Spleen (tissue), 11 donors: ENCODE measurements around the gene HSBP1L1. TPM values are rescaled to one million over a fixed set of nuclear protein-coding genes. Genes with fewer than 3 reads are reported as not detected.
A peak's percentile ranks its signal among the peaks of the same experiment; 100 is the strongest.

Experiments
- DNase-seq: peaks from one replicate; pipeline ENCODE4 v3.0.0-alpha.2; 2020
- H3K27ac ChIP-seq, 8 donors: fragments of 200-600 bp; sonication (generic) in 7 of 8; 1 replicate in 4 of 8; 2 replicates in 4 of 8; pipeline versions ENCODE4 v1.5.0 to v1.8.0; 2016 to 2021; ENCODE audit warnings: inconsistent platforms in 4 of 8, mild to moderate bottlenecking in 4 of 8, moderate library complexity in 1 of 8
- H3K27me3 ChIP-seq, 7 donors: fragments of 200-600 bp; sonication (generic) in 6 of 7; replicated peaks in 1 of 7; 1 replicate in 4 of 7; 2 replicates in 3 of 7; pipeline versions ENCODE4 v1.5.0 to v1.8.0; 2016 to 2021; ENCODE audit warnings: inconsistent platforms in 3 of 7, mild to moderate bottlenecking in 1 of 7
- H3K36me3 ChIP-seq, 6 donors: fragments of 200-600 bp; sonication (generic) in 5 of 6; 1 replicate in 4 of 6; 2 replicates in 2 of 6; pipeline versions ENCODE4 v1.5.0 to v1.8.0; 2016 to 2021; ENCODE audit warnings: inconsistent platforms in 2 of 6
- H3K4me1 ChIP-seq, 6 donors: fragments of 200-600 bp; sonication (generic) in 5 of 6; 1 replicate in 3 of 6; 2 replicates in 3 of 6; pipeline versions ENCODE4 v1.5.0 to v1.8.0; 2016 to 2021; ENCODE audit warnings: inconsistent platforms in 3 of 6
- H3K4me3 ChIP-seq, 8 donors: fragments of 200-600 bp; sonication (generic) in 7 of 8; 1 replicate in 4 of 8; 2 replicates in 4 of 8; pipeline versions ENCODE4 v1.5.0 to v1.8.0; 2016 to 2021; ENCODE audit warnings: inconsistent platforms in 4 of 8, mild to moderate bottlenecking in 4 of 8, moderate library complexity in 2 of 8
- H3K9me3 ChIP-seq, 8 donors: fragments of 200-600 bp; sonication (generic) in 7 of 8; 1 replicate in 4 of 8; 2 replicates in 4 of 8; pipeline versions ENCODE4 v1.5.0 to v1.8.0; 2016 to 2021; ENCODE audit warnings: inconsistent platforms in 4 of 8
- POLR2A ChIP-seq, 3 donors: fragments of 450-650 bp; IDR thresholded peaks; one replicate each; pipeline ENCODE4 v1.5.1; 2017; ENCODE audit warnings: antibody characterized with exemption in 3 of 3, mild to moderate bottlenecking in 1 of 3
- POLR2AphosphoS5 ChIP-seq, 3 donors: sonication (generic); formaldehyde crosslinking; IDR thresholded peaks; one replicate each; pipeline ENCODE4 v1.5.1; 2017; ENCODE audit warnings: antibody characterized with exemption in 3 of 3
- WGBS, 5 donors: extraction: QIAGEN DNeasy Blood & Tissue Kit in 3 of 5; methylation state at CpG; one replicate each; pipeline versions ENCODE4 v1.1.5 to v1.1.7; 2013 to 2018; 5-methylcytosine and 5-hydroxymethylcytosine counted together
- intact Hi-C: fragments of 100-400 bp; cut with DNase I; formaldehyde crosslinking; loops from one replicate; pipeline ENCODE4 v1.15.0; 2023; ENCODE audit warnings: low total_unique reads
- polyA plus RNA-seq, 3 donors: library from polyadenylated mRNA; stranded (reverse); fragments of 200-250 nt; gene quantifications; one replicate each; pipeline ENCODE4 v1.2.1, GENCODE V29; 2013
- total RNA-seq, 7 donors: library from RNA; depleted of rRNA in 3 of 7; stranded (reverse); fragments of >200 nt in 3 of 7; fragmentation: NEBNext Ultra II Directional in 4 of 7; extraction: Animal tissue kit (Norgen Biotek cat#: 25700) in 4 of 7; gene quantifications; one replicate each; pipeline versions ENCODE4 v1.1.0 to v1.2.1, GENCODE V29; 2016 to 2021
- TF ChIP-seq, protein P1 (sequence below), 11 experiments: fragments of 200-600 bp in 7 of 11; fragments of 450-650 bp in 4 of 11; sonication (generic) in 4 of 11; IDR thresholded peaks in 8 of 11; conservative IDR thresholded peaks in 3 of 11; 1 replicate in 7 of 11; 2 replicates in 4 of 11; pipeline versions ENCODE4 v1.4.0 to v1.8.0; 2016 to 2021; ENCODE audit warnings: antibody characterized with exemption in 11 of 11, inconsistent platforms in 4 of 11, mild to moderate bottlenecking in 1 of 11
- donor health status: healthy with polysubstance abuse.
- donor health status: DM: no; HTN: no; CAD: no; lungs with moderate emphysema.
- donor health status: DM: no; HTN: no; CAD: no.
- donor health status: Bipolar disorder and iron deficiency.
- donor health status: healthy.
- donor health status: DM: no; HTN: no; CAD: no.
- donor health status: DM: yes; HTN: yes; CAD: no.

The HSBP1L1 gene
- total and polyA plus RNA-seq, 10 donors: 10.0 to 36.4 (median 18.8) TPM

DNA sequence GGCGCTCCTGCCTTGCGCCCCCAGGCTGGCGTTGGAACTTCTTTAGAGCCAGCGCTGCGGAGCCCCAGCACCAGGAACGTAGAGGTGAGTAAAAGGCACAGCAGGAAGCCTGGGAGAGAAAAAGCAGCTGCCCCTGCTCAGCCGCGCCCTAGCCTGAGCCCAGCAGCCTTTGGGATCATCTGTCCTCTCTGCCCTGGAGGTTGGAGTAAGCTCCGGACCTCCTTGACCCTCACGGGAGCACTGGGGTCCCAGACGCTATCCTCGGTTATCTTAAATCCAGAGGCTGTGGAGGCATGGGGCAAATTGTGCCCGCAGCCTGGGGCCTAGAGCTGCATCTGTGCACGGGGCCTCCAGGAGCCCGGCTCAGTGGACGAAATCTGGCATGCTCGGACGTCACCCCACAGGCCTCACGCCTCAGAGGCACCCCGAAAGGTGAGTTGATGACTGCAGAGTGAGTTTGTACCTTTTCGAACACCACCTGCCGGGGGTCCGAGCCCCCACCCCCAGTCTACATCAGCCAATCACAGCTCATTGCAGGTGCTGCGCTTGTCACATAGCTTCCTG is 11.4 kb upstream of the HSBP1L1 start:
- DNase-seq: peak; percentile 79
- Histone ChIP-seq H3K4me1 (peaks cover 12 to 35% (median 32%) of the 10 kb centered on the region in 6 donors), H3K9me3 (no peaks in the 10 kb centered on the region), H3K27me3 (peaks cover 0 to 6% (median 0%) of the 10 kb centered on the region in 7 donors), H3K36me3 (peaks cover 0 to 14% (median 0%) of the 10 kb centered on the region in 6 donors), H3K4me3 (no peak overlapping the region), H3K27ac (no peak overlapping the region)
- TF ChIP-seq, protein P1, sequence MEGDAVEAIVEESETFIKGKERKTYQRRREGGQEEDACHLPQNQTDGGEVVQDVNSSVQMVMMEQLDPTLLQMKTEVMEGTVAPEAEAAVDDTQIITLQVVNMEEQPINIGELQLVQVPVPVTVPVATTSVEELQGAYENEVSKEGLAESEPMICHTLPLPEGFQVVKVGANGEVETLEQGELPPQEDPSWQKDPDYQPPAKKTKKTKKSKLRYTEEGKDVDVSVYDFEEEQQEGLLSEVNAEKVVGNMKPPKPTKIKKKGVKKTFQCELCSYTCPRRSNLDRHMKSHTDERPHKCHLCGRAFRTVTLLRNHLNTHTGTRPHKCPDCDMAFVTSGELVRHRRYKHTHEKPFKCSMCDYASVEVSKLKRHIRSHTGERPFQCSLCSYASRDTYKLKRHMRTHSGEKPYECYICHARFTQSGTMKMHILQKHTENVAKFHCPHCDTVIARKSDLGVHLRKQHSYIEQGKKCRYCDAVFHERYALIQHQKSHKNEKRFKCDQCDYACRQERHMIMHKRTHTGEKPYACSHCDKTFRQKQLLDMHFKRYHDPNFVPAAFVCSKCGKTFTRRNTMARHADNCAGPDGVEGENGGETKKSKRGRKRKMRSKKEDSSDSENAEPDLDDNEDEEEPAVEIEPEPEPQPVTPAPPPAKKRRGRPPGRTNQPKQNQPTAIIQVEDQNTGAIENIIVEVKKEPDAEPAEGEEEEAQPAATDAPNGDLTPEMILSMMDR (IDR thresholded peaks at IDR 0.05 in 8 of 11, conservative IDR thresholded peaks at IDR 0.05 in 3 of 11): no peak
- TF ChIP-seq POLR2A (IDR thresholded peaks at IDR 0.05) (no peak), POLR2AphosphoS5 (IDR thresholded peaks at IDR 0.05) (no peak)
- intact Hi-C loops: no loop called here
- WGBS, 5 donors: 91 to 97% (median 93%) methylated on average over 18 to 24 of the region's 24 CpGs

DNA sequence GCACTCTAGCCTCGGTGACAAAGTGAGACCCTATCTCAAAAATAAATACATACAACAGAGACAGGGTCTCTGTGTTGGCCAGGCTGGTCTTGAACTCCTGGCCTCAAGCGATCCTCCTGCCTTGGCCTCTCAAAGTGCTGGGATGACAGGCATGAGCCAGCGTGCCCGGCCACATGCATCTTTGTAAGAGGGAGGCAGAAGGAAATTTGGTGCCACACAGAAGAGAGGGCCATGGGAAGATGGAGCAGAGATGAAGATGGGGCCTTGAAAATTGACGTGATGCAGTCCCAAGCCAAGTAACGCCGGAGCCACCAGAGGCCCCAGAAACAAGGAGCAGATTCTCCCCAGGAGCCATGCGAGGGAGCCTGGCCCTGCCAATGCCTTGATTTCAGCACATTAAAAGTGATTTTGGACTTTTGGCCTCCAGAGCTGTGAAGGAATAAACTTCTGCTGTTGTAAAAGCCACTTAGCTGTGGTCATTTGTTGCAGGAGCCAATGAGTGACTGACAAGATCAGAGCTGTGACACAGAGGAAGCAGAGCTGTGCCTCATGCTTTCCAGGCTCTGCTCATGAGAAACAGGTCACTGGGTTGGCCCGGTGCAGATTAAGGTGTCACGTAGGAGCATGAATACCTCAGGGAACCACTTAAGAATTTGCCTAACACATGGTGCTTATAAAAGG is 10.3 kb upstream of the HSBP1L1 start:
- DNase-seq: no peak
- intact Hi-C loops: no loop called here
- TF ChIP-seq POLR2A (IDR thresholded peaks at IDR 0.05): no peak
- TF ChIP-seq, protein P1 (IDR thresholded peaks at IDR 0.05 in 8 of 11, conservative IDR thresholded peaks at IDR 0.05 in 3 of 11): no peak
- Histone ChIP-seq H3K27me3 (peaks cover 0 to 6% (median 0%) of the 10 kb centered on the region in 7 donors), H3K9me3 (no peaks in the 10 kb centered on the region), H3K4me1 (peaks cover 12 to 25% (median 22%) of the 10 kb centered on the region in 6 donors), H3K36me3 (peaks cover 0 to 3% (median 0%) of the 10 kb centered on the region in 6 donors), H3K4me3 (no peak overlapping the region), H3K27ac (no peak overlapping the region)
- WGBS, 5 donors: 77 to 95% (median 91%) methylated on average over 9 to 10 of the region's 10 CpGs

DNA sequence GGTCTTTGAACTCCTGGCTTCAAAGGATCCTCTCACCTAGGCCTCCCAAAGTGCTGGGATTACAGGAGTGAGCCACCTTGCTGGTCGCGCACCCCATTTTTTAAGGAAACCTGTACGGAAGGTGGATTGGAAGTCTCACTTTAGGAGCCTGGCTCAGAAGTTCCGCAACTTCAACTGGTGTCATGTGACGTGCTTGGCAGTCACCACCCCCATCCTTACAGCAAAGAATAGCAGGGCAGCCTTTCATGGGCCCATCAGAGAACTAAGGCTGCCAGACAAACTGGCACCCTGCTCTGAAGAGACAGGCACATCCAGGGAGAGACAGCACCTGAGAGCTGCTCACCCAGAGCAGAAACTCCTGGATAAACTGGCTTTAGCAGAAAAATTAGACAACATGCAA is 9.7 kb upstream of the HSBP1L1 start:
- intact Hi-C loops: no loop called here
- 63 to 94% (median 78%) methylated on average over 5 of the region's 5 CpGs for WGBS, 5 donors
- H3K36me3 ChIP-seq: no peaks in the 10 kb centered on the region
- DNase-seq: no peak
- H3K27ac ChIP-seq: no peak overlapping the region
- H3K9me3 ChIP-seq: no peaks in the 10 kb centered on the region
- TF ChIP-seq, protein P1 (IDR thresholded peaks at IDR 0.05 in 8 of 11, conservative IDR thresholded peaks at IDR 0.05 in 3 of 11): no peak
- TF ChIP-seq POLR2A (IDR thresholded peaks at IDR 0.05): no peak
- TF ChIP-seq POLR2AphosphoS5 (IDR thresholded peaks at IDR 0.05): no peak
- H3K27me3 ChIP-seq: peaks cover 0 to 11% (median 0%) of the 10 kb centered on the region in 7 donors
- H3K4me3 ChIP-seq: no peak overlapping the region
- H3K4me1 ChIP-seq: peaks cover 6 to 19% (median 15%) of the 10 kb centered on the region in 6 donors

DNA sequence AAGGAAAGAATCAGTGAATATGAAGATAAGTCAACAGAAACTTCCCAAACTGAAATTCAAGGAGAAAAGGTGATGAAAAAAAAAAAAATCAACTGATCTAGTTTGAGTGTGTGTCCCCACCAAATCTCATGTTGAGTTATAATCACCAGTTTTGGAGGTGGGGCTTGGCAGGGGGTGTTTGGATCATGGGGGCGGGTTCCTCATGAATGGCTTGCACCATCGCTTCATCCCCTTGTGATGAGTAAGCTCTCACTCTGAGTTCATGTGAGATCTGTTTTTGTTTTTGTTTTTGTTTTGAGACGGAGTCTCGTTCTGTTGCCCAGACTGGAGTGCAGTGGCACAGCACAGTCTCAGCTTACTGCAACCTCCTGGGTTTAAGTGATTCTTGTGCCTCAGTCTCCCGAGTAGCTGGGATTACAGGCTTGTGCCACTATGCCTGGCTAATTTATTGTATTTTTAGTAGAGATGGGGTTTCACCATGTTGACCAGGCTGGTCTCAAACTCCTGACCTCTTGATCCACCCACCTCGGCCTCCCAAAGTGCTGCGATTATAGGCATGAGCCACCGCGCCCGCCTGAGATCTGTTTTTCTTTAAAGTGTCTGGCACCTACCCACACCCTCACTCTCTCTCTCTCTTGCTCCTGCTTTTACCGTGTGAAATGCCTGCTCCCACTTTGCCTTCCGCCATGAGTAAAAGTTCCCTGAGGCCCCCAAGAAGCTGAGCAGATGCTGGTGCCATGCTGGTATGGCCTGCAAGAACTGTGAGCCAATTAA is 9.0 kb upstream of the HSBP1L1 start:
- Histone ChIP-seq H3K27me3 (peaks cover 0 to 12% (median 0%) of the 10 kb centered on the region in 7 donors), H3K9me3 (no peaks in the 10 kb centered on the region), H3K4me3 (no peak overlapping the region), H3K36me3 (no peaks in the 10 kb centered on the region), H3K4me1 (peaks cover under 1 to 15% (median 8%) of the 10 kb centered on the region in 6 donors), H3K27ac (no peak overlapping the region)
- 80 to 94% (median 88%) methylated on average over 12 of the region's 12 CpGs for WGBS, 5 donors
- intact Hi-C loops: no loop called here
- DNase-seq: no peak
- TF ChIP-seq POLR2AphosphoS5 (IDR thresholded peaks at IDR 0.05) (no peak), POLR2A (IDR thresholded peaks at IDR 0.05) (no peak)
- TF ChIP-seq, protein P1 (IDR thresholded peaks at IDR 0.05 in 8 of 11, conservative IDR thresholded peaks at IDR 0.05 in 3 of 11): no peak
